HG03060 (cell line): Measurements from ENCODE around the gene LHX3.

Experiments
- ATAC-seq: cut with Tn5 transposase; IDR thresholded peaks from one replicate; pipeline ENCODE4 v1.9.1; 2021; ENCODE audit warnings: low read depth, moderate number of reproducible peaks; ENCODE audit not compliant: unreplicated experiment

Gene LHX3

DNA sequence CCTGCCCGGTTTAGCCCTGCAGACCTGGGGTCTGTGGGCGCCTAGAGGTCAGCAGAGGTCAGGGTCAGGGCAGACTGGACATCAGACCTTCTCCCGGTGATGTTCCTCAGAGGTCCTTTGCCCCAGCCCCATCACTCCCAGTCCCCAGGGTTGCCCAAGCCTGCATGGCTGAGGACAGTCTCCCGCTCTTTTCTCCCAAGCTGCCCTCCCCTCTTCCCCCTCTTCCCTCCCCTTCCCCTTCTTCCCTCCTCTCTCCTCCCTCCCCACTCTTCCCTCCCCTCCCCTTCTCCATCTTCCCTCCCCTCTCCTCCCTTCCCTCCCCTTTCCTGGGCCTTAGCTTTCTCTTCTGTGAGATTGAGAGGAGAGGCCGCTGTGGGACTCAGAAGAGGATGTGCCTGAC is 10.4 kb downstream of the LHX3 start:
- ATAC-seq: no peak

DNA sequence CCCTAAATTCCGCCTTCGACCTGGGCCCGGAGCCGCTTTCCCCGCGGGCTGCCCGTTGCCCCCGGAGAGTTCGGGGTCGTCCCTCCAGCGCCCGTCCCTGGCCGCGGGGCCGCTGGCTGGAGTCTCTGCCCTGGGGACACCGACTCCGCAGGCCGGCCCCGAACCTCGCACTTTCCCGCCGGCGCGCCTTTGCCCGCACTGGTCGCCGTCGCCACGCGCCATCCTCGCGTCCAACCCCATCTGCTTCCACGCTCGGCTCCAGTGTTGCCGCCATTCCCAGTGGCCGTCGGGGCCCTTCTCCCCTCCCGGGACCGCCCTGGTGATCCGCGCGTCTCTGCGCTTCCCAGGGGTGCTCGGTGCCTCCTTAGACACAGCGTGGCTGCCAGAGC is 11.0 kb downstream of the LHX3 start:
- no peak for ATAC-seq

DNA sequence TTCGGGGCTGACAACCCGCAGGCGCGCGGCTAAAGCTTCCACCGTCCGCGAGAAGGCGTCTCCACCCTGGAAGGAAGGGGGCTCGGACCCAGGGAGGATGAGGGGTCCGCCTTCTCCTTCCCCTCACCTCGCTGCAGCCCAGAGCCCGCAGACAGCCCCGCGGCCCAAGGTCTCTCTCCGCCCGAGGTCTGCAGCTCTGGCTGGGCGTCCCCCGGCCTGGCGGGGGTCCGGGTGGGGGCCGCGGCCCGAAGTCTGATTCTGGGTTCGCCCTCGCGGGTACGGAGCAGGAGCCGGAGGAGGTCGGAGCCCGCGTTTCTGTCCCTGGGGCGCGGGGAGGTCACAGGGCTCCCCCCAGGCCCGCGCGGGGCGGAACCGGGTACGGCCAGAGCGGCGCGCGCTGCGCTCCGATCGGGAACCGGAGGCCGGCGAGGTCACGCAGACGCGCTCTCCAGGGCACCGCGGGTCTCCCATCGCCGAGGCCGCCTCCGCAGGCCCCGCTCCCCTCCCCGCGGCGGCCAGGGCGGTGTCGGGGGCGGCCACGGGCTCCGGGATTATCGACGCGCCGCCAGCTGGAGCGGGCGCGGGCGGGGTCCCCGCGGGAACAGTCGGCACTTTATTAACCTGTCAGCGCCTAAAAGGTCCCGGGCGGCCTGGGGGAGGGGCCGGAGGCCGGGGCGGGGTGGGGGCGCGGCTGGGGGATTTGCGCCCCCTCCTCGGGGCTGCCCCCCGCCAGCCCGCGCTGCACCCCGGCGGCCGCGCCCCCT is 11.6 kb downstream of the LHX3 start:
- ATAC-seq: no peak

DNA sequence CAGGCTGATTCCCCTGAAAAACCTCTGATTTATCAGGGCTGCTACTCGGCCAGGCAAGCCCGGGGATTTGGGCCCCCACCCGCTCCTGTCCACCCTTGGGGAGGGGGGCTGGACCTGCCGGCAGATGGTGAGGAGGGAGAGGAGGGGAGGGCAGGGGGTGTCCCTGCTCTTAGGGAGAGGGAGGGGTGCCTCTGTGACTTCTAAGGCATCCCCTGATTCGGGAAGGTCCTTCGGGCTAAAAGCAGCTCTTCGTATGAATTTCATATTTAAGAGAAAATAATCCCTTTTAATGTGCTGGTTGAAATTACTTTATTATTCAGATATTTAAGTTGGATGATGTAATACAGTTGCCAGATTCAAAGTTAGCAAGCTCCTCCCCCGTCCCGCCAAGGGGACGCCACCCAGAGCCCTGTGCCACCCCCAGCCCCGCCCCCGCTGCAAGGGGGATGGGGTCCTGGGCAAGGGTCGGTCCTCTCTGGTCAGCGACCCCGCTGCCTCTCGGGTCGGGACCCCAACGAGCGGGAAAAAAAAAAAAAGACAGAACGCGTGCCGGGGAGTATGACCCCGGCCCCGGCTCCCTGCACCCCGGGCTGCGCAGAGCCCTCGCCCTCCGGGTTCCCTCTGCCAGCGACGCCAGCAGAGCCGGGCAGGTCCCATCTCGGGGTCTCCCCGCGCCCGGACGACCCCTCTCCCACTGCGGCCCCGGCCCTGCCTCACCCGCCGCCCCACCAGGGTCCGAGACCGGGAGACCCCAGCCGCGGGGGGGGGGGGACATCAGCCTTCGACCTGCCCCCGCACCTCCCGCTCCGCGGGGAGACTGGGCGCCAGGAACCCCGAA is 12.4 kb downstream of the LHX3 start:
- ATAC-seq: no peak

DNA sequence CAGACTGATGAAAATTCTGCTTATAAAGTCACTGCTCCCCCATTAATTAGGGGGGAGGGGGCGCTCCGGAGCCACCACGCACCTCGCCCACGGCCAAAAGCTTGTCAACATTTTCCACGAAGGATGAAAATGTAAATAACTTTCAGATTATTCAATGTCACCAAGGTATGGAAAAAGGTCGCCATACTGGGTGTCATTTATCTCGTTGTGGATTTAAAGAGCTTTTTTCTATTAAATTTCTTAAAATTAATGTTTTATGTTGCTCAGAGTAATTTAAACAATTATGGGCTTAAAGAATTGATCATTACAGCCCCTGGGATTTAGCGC is 13.0 kb downstream of the LHX3 start:
- ATAC-seq: no peak

DNA sequence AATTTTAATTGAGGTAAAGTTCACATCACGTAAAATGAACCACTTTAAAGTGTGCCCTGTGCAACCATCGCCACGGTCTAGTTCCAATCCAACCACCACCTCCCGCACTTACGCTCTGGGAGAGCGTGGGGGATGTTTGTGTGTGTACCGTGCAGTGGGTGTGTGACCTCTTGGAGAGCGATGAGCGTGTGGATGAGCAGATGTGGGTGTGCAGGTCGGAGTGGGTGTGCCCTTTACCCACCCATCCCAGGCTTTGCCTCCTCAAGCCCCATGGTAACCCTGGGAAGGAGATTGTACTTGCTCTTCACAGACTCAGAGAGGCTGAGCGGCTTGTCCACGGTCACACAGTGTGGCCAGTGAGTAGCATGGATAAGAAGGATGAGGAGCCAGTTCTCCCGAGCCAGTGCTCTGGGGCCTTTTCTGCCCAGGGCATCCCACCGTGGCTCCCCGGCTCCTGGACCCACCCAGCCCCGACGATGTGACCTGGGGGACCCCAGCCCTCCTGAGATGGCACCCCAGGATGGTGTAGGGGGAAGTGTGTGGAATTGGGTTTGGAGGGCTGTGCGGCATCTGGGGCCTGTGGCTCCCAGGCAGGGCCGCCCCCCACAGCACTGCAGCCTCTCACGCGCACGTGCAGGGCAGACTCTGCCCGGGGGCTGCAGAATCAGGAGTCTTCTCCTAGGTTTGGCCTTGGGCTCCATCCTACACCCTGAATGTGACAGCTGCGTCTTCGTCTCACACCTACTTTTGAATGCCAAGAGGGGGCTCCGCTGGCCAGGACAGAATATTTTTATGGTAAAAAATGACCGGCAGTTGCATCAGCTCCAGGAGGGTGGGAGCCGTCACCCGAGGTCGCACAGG is 13.6 kb downstream of the LHX3 start:
- ATAC-seq: no peak

DNA sequence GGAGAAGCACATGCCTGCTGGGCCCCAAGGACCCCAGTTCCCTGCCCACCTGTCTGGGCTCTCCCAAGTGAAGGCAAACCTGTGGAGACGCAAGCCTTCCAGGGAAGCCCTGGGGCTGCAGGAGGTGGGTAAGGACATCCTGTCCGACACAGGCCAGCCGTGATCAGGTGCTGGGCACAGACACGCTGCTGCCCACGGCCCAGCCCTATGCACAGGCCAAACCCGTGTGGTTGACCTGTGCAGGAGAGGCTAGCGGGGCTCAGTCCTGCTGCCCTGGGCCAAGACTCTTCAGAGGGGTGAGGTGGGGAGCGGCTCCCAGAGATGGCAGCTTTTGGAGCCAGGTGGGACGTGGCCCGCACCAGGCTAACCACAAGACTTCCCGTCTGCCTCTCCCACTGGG is 14.3 kb downstream of the LHX3 start:
- ATAC-seq: no peak

DNA sequence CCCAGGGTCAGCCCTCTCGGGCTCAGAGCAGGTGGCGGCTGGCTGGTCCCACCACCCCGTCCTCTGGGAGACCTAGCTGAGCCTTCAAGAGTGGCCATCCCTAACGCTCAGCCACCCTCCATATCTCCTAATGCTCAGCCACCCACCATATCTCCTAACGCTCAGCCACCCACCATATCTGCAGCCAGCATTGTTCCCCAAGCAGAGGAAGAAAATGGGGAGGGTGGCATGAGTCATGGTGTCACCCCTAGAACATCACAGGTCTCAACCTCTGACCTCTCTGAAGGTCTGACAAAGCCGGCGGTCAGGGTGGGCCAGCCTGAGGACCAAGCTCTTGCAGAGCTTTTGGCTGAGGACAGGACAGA is 14.7 kb downstream of the LHX3 start:
- ATAC-seq: no peak

DNA sequence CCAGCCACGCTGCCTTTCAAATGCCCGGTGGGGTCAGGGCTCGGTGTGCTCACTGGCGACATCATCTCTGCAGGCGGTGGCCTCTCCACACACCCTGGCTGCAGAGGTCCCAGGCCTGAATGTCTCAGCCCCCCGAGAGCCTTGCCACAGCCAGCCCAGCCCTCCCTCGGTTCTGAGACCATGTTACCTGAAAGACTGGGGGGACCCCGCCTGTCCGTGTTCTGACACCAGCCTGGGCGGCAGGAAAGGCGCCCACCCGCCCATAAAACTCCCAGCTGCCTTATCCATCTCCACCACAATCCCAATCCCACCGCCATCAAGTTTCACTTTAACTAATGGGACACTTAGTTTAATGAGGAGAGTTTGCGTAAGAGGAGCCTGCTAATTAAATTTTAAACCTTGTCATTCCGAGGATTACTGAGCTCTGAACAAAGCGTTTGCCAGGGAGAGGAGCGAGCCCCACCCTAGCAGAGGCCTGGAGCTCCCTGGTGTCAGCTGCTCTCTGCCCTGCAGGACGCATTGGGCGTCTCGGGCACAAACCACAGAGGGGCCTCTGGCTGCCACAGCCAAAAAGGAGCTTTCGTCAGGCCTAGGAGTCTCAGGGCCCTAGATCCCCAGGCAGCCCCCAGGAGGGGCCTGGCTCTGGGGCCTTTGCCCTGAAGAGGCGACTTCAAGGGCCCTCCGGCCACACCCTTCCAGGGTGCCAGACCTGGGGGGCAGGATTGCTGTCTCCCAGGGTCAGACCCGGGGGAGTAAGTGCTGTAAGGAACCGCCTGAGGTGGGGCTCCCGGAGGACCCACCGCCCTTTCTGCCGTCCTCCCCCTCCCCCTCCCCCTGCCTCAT is 15.3 kb downstream of the LHX3 start:
- no peak for ATAC-seq

DNA sequence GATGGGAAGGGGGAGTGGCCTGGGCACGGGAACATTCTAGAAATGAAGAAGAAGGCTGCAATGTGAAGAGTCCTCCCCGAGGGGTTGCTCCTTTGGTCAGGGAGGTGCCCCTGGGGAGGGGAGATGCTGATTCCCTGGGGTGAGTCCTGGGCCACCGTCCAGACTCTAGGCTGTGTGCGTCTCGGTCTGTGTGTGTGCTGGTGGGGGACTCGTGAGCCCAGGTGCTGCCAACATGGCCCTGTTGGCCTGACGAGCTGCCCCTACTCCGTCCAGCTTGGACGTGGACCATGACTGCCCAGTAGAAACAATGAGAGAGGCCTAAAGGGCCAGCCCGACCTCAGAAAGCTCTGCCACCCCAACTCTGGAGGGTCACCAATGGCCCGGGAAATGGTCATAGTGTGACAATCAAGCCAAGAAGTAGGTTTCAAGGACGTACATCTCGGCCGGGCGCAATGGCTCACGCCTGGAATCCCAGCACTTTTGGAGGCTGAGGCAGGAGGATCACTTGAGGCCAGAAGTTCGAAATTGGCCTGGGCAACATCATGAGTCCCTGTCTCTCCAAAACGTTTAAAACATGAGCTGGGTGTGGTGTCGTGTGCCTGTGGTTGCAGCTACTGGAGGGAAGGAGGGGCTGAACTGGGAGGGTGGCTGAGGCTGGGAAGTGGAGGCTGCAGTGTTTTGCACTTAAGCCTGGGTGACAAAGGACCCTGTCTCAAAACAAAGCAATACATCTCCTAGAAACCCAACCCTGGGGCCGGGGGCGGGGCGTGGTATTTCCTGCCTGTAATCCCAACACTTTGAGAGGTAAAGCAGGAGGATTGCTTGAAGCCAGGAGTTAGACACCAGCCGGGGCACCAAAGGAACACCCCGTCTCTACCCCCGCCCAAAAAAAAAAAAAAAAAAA is 17.0 kb downstream of the LHX3 start:
- ATAC-seq: no peak

DNA sequence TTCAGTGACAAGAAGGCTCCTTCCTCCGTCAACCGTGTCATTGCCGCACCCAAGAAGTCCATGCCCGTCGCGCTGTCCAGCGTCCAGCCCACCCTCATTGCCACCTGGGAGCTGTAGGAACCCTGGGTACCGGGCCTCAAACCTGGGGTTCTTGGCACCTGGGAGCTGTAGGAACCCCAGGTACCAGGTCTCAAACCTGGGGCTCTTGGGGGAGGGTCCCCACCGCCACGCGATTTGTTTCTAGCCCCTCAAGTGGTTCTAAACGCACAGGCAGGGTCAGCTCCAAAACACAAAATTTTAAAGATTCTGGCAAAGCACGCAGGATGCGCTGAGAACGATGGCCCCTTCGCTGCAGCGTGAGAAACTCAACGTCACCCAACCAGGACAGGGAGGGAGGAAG is 17.7 kb downstream of the LHX3 start:
- ATAC-seq: no peak

DNA sequence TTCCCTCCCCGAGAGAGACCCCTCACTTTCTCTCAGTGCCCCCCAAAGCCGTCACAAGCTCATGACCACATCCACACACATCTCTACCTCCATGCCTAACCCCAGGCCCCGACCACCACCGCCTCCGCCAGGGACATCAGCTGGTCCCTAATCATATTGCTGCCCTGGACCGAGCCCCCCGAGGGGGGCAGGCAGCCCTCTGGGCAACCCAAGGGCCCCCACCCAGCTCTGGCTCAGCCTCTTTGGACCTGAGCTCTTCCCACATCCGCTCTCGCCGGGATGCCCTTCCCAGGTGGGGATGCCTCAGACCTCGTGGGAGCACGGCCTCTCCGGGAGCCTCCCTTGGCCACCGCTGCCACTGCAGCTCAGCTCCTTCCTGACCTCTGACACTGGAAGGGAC is 18.5 kb downstream of the LHX3 start:
- no peak for ATAC-seq

DNA sequence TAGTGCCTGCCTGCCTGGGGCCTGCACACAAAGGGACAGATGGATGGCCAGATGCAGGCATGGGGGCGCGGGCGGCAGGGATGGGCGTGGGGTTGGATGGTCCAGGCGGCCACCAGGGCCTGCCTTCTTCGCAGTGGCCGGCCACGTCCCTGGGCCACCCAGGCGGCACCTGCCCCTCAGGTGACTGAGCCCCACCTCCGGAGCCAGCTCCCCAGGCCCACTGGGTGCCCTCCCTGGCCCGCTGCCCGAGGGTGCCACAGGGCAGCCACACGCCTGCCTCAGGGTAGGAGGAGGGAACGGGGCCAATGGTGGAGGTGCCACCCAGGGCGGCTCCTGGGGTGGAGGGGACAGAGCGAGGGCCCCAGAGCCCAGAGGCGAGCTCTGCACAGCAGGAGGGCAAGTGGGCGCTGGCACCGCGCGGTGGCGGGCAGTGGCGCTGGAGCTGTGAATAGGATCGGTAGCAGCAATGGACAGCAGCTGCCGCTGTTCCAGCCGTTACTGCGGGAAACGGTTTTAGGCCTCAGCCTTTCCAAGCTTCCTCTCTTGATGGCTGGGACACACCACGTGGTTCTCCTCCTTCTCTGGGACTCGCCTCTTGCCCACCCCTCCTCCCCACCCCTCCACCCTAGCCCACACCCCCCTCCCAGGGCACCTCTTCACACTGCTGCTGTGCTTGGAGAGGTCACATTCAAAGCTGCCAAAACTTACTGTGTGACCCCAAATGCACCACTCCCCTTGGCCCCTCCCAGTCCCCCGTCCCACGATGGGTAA is 19.1 kb downstream of the LHX3 start:
- no peak for ATAC-seq

DNA sequence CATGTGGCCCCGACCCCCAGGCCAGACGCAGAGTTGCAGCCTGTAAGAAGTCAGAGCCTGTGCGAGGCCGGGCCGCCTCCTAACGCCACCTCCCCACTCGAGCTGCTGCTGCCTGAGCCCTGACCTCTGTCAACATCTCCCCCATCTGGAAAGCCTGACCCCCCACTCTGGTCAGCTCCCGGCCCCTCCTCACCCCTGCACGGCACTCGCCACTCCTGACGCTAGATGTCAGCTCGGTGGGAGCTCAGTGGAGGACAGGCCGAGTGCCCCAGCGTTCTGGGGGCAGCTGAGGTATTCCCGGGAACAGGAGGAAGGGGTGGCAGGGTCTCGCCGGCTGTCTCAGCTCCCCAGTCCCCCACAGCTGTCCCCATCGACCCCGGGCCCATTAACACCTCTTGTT is 19.9 kb downstream of the LHX3 start:
- ATAC-seq: no peak

DNA sequence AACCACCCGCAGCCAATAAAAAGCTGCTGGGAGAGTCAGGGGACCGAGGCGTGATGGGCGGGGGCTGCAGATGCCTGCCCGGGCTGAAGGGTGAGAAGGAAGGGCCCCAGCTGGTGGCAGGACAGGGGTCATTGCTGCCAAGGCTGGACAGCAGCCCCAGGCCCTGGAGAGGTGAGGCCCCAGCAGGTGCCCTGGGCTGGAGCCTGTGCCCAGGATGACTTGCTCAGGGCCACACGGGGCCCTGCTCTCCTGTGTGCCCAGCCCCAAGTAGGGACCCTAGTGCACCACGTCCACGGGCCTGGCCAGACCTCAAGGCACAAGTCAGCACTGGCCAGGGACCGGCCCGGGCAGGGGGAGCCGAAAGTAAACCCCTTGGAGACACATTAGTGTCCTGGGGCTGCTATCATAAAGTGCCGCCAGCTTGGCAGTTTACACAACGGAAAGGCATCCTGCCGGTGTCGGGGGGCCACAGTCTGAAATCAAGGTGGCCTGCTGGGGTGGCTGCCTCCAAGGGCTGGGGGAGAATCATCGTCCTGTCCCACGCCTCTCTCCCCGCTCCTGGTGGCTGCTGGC is 22.0 kb downstream of the LHX3 start:
- no peak for ATAC-seq

DNA sequence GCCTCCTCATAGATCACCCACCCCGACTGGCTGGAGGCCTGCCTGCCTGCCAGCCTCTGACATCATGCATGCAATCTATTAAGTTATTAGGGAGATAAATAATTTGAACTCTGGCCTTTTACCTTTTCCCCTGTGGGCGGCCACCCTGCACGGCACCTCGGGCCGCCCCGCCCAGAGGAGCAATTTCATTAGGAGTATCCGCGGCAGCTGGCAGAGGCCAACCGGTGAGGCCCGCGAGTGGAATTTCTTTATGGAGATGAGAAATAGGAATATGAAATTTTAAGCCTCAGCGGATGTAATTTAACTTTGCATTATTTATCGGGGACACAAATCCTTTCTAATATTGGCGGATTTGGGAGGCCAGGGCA is 22.5 kb downstream of the LHX3 start:
- ATAC-seq: no peak

DNA sequence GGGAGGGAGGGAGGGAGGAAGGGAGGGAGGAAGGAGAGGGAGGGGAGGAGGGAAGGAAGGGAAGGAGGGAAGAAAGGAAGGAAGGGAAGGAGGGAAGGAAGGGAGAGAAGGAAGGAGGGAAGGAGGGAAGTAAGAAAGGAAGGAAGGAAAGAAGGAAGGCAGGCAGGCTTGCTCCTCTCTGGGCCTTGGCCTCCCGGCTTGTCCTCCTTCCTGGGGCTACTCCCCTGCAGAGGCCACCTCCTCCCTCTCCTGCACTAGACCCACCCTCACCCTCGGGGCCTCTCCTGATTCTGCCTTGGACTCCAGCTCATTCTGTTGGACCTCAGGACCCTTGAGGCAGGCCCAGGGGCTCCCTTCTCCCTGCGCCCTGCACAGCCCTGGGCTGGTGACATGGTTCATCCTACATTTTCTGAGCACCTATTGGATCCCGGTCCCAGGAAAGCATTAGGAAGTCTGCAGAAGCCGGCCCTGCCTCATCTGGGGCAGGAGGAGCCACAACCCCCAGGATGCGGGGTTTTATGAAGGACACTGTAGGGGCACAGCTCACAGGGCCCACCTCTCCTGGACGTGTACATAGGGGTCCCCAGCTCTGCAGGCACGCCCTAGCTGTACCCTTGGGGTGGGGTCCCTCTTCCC is 23.0 kb downstream of the LHX3 start:
- ATAC-seq: no peak

DNA sequence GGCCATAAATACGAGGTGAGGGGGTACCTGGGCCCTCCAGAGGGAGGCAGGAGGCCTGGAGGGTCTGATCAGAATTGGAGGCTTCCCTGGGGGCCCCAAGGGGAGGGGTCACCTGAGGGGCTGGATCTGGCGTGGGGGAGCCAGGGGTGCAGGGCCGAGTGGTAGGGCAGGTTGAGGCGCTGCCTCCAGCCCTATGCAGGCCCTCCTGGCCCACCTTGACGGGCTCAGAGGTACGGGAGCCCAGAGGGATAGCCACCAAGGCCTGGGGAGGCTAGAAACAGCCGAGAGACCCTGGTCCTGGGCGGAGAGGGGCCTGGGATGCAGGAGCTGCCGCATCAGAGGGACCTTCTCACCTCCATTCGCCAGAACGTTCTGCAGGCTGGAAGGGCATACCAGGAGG is 24.3 kb downstream of the LHX3 start:
- no peak for ATAC-seq
